GM12878 (cell line): Measurements from ENCODE around the gene SKIDA1. TPM values are rescaled to one million over a fixed set of nuclear protein-coding genes. Genes with fewer than 3 reads are reported as not detected.

Experiments used
- ATAC-seq: fragments of 200-7000 bp; cut with Tn5 transposase; 3 replicates; pipeline ENCODE4 v1.9.1; 2020; ENCODE audit warnings: mild to moderate bottlenecking, moderate library complexity
- BruUV-seq: library from RNA; stranded (reverse); fragments of 400-500 nt; replicated peaks from 2 replicates; lab custom pipeline; 2021; lab: Mats Ljungman, UMichigan
- CTCF ChIA-PET: fragments of 300-600 bp; sonication (Branson Sonifier 250); formaldehyde crosslinking; extraction: SDS; loops from one replicate; lab custom pipeline; 2021; ENCODE audit warnings: inconsistent platforms; lab: Yijun Ruan, JAX
- POLR2A ChIA-PET: fragments of 350-600 bp; formaldehyde crosslinking; extraction: SDS; loops from one replicate; lab custom pipeline; 2021; ENCODE audit warnings: inconsistent platforms; lab: Charles Lee
- RAD21 ChIA-PET: fragments of 300-600 bp; sonication (Branson Sonifier 250); formaldehyde crosslinking; loops from one replicate; lab custom pipeline; 2023; ENCODE audit warnings: antibody characterized with exemption; ENCODE audit not compliant: unreplicated experiment; lab: Charles Lee
- SMC1A ChIA-PET: fragments of 300-600 bp; sonication (Branson Sonifier 250); formaldehyde crosslinking; loops from one replicate; lab custom pipeline; 2023; ENCODE audit not compliant: unreplicated experiment, uncharacterized antibody; lab: Charles Lee
- DNase-seq: peaks from one replicate; pipeline ENCODE4 v3.0.0-alpha.2; 2011; ENCODE audit warnings: low read depth, low spot score
- FAIRE-seq: peaks from 3 replicates; lab custom pipeline; 2011; peaks lifted over from hg19 to GRCh38; lab: Jason Lieb, UNC
- H2AFZ ChIP-seq: 2 replicates; pipeline ENCODE4 v1.6.0; 2011; ENCODE audit warnings: low read depth, low read length, control low read depth; ENCODE audit not compliant: control insufficient read depth
- H3K27ac ChIP-seq: 2 replicates; pipeline ENCODE4 v1.5.1; 2011; ENCODE audit warnings: control low read depth; ENCODE audit not compliant: control insufficient read depth, insufficient read depth
- H3K27me3 ChIP-seq, 2 experiments: replicated peaks in 1 of 2; 2 replicates each; pipeline versions ENCODE4 v1.6.0 to v1.6.1; 2011; ENCODE audit warnings: low read length in 1 of 2; ENCODE audit not compliant: control insufficient read depth in 2 of 2, insufficient read depth in 2 of 2
- H3K36me3 ChIP-seq, 2 experiments: 2 replicates each; pipeline ENCODE4 v1.5.1; 2011; ENCODE audit warnings: low read length in 1 of 2; ENCODE audit not compliant: control insufficient read depth in 2 of 2, insufficient read depth in 2 of 2
- H3K4me1 ChIP-seq: 2 replicates; pipeline ENCODE4 v1.6.1; 2011; ENCODE audit warnings: mild to moderate bottlenecking, low read length, moderate library complexity, mixed read lengths; ENCODE audit not compliant: control insufficient read depth, insufficient read depth
- H3K4me2 ChIP-seq: 2 replicates; pipeline ENCODE4 v1.6.0; 2011; ENCODE audit warnings: control low read depth; ENCODE audit not compliant: control insufficient read depth, insufficient read depth
- H3K4me3 ChIP-seq: fragments of 200-600 bp; sonication (generic); 2 replicates; pipeline ENCODE4 v1.5.1; 2016
- H3K79me2 ChIP-seq: 2 replicates; pipeline ENCODE4 v1.6.0; 2011; ENCODE audit warnings: low read length; ENCODE audit not compliant: control insufficient read depth, insufficient read depth
- H3K9ac ChIP-seq: 2 replicates; pipeline ENCODE4 v1.8.0; 2011; ENCODE audit warnings: low read length, control low read depth, mixed read lengths; ENCODE audit not compliant: control insufficient read depth, insufficient read depth
- H3K9me3 ChIP-seq: replicated peaks from 3 replicates; pipeline ENCODE4 v1.5.1; 2011; ENCODE audit warnings: mild to moderate bottlenecking, low read length; ENCODE audit not compliant: control insufficient read depth, insufficient read depth
- H4K20me1 ChIP-seq: 2 replicates; pipeline ENCODE4 v1.6.0; 2011; ENCODE audit not compliant: control insufficient read depth, insufficient read depth
- BRCA1 ChIP-seq: IDR thresholded peaks from 2 replicates; pipeline ENCODE4 v1.6.1; 2011; ENCODE audit warnings: low read depth, low read length, improper control_type of control experiment
- E2F8 ChIP-seq: fragments of 450-650 bp; IDR thresholded peaks from 2 replicates; pipeline ENCODE4 v1.6.1; 2018; ENCODE audit warnings: mild to moderate bottlenecking, low read depth, moderate library complexity; ENCODE audit not compliant: partially characterized antibody
- IKZF1 ChIP-seq: fragments of 450-650 bp; conservative IDR thresholded peaks from 2 replicates; pipeline ENCODE4 v1.6.1; 2017; ENCODE audit warnings: antibody characterized with exemption, mild to moderate bottlenecking
- IKZF2 ChIP-seq, 2 experiments: fragments of 450-650 bp; IDR thresholded peaks; 2 replicates each; pipeline ENCODE4 v1.6.1; 2017; ENCODE audit warnings: mild to moderate bottlenecking in 2 of 2, moderate library complexity in 2 of 2
- KLF5 ChIP-seq: fragments of 450-650 bp; IDR thresholded peaks from 2 replicates; pipeline ENCODE4 v1.6.1; 2014; ENCODE audit warnings: mild to moderate bottlenecking; ENCODE audit not compliant: partially characterized antibody
- NBN ChIP-seq: fragments of 450-650 bp; IDR thresholded peaks from 2 replicates; pipeline ENCODE4 v1.6.1; 2016
- NFIC ChIP-seq: IDR thresholded peaks from 2 replicates; pipeline ENCODE4 v1.6.1; 2012; ENCODE audit warnings: low read depth, mild to moderate bottlenecking, inconsistent platforms, low read length, moderate library complexity
- PAX5 ChIP-seq: IDR thresholded peaks from 2 replicates; pipeline ENCODE4 v1.6.1; 2011; ENCODE audit warnings: low read depth, low read length, borderline replicate concordance
- PAX8 ChIP-seq: fragments of 450-650 bp; IDR thresholded peaks from 2 replicates; pipeline ENCODE4 v1.6.1; 2017; ENCODE audit warnings: mild to moderate bottlenecking, moderate library complexity
- STAT1 ChIP-seq: fragments of 450-650 bp; conservative IDR thresholded peaks from 2 replicates; pipeline ENCODE4 v1.6.1; 2014; ENCODE audit warnings: antibody characterized with exemption, mild to moderate bottlenecking
- ZBTB11 ChIP-seq: fragments of 450-650 bp; formaldehyde crosslinking; IDR thresholded peaks from 2 replicates; pipeline ENCODE4 v1.5.0; 2022; ENCODE audit warnings: mild to moderate bottlenecking, missing genetic modification characterization
- ZNF687 ChIP-seq: fragments of 450-650 bp; IDR thresholded peaks from 2 replicates; pipeline ENCODE4 v1.6.1; 2017; ENCODE audit warnings: mild to moderate bottlenecking, moderate library complexity
- WGBS: methylation state at CpG from one replicate; pipeline ENCODE4 v1.1.6; 2016; ENCODE audit warnings: low lambda C conversion rate; ENCODE audit not compliant: insufficient replicate concordance, insufficient coverage; ENCODE audit errors: missing lambda C conversion rate; 5-methylcytosine and 5-hydroxymethylcytosine counted together
- in situ Hi-C: fragments of 300-500 bp; cut with MboI; formaldehyde crosslinking; loops from 9 replicates; pipeline ENCODE4 v1.14.3; 2018; ENCODE audit warnings: mixed read lengths
- intact Hi-C: fragments of 100-400 bp; cut with micrococcal nuclease; formaldehyde crosslinking; loops from one replicate; pipeline ENCODE4 v1.14.2; 2022; ENCODE audit not compliant: unreplicated experiment
- polyA plus RNA-seq, 11 experiments: library from polyadenylated mRNA; depleted of rRNA in 4 of 11; unstranded in 6 of 11; stranded (reverse) in 5 of 11; fragments of >200 nt; fragmentation: Nextera tagmentation in 4 of 11; fragmentation: Illumina TruSeq in 1 of 11; extraction: Ambion mirVana in 4 of 11; extraction: Trizol in 1 of 11; gene quantifications; 1 replicate in 1 of 11; 2 replicates in 10 of 11; pipeline versions ENCODE4 v1.2.1 to v1.2.3, GENCODE V29; 2011 to 2016; ENCODE audit warnings: inconsistent platforms in 2 of 11, missing spikeins in 2 of 11, low read depth in 1 of 11
- total RNA-seq, 4 experiments: library from RNA; depleted of rRNA in 3 of 4; stranded (reverse); fragments of >200 nt in 3 of 4; fragmentation: Illumina TruSeq in 1 of 4; extraction: Trizol in 1 of 4; gene quantifications; 2 replicates each; pipeline versions ENCODE4 v1.2.1 to v1.2.3, GENCODE V29; 2013 to 2021

SKIDA1 gene
- total and polyA plus RNA-seq, 10 of the 15 experiments (the other 5 are each of a cell fraction or from before 2014, with no cell fraction given), result 0.05 to 0.90 (median 0.28) TPM

GRCh38 chr10:21494191-21495001 is 31.1 kb downstream of the SKIDA1 start:
- BruUV-seq, result no TSS peak
- H3K4me3 ChIP-seq, result peak overlapping the region; percentile 65
- peak overlapping the region; percentile 100 for H3K4me2 ChIP-seq
- FAIRE-seq (no peak), ATAC-seq (peak; percentile 44), DNase-seq (no peak)
- peaks cover 0 to 18% of the 10 kb centered on the region in 2 experiments for H3K27me3 ChIP-seq
- in situ Hi-C loops, result loop anchor here (5.0 to 25.0 kb wide), 3 partner anchors 207 to 1518 kb away; no protein-coding TSS in a partner anchor
- H3K4me1 ChIP-seq, result peaks cover 15% of the 10 kb centered on the region
- no peaks in the 10 kb centered on the region for H3K79me2 ChIP-seq
- intact Hi-C loops, result loop anchor here (1.0 to 10.0 kb wide), 4 partner anchors 216 to 820 kb away; partner anchors contain the start of gene COMMD3
- peak overlapping the region; percentile 56 for H3K9ac ChIP-seq
- H3K36me3 ChIP-seq, result no peaks in the 10 kb centered on the region
- no peaks in the 10 kb centered on the region for H4K20me1 ChIP-seq
- SMC1A ChIA-PET, result interaction anchor here (0.9 to 3.1 kb wide), 5 partner anchors 22 to 230 kb away, joined by 3 to 15 read pairs (median 3); no protein-coding TSS in a partner anchor
- no peaks in the 10 kb centered on the region for H3K9me3 ChIP-seq
- 9% methylated on average over 66 of the region's 66 CpGs for WGBS
- RAD21 ChIA-PET, result interaction anchor here (0.7 to 5.2 kb wide), 6 partner anchors 56 to 509 kb away, joined by 3 to 20 read pairs (median 3); partner anchors contain the start of gene DNAJC1
- CTCF ChIA-PET, result interaction anchor here (0.6 to 5.6 kb wide), 11 partner anchors 9 to 518 kb away, joined by 3 to 66 read pairs (median 3); no protein-coding TSS in a partner anchor
- peak overlapping the region; percentile 87 for H2AFZ ChIP-seq
- POLR2A ChIA-PET, result interaction anchor here (0.5 kb wide), 1 partner anchor 14 kb away, joined by 3 read pairs; no protein-coding TSS in a partner anchor
- no peak overlapping the region for H3K27ac ChIP-seq
- TF ChIP-seq ZBTB11 (CRISPR knock-in tag) (no peak), PAX5 (no peak), PAX8 (no peak), STAT1 (no peak), IKZF1 (peak; percentile 31; the same call in 1 of the 2 replicates), ZNF687 (no peak), NBN (no peak), BRCA1 (no peak), KLF5 (no peak), E2F8 (no peak), IKZF2 (IDR thresholded peaks at IDR 0.05) (no peak), NFIC (no peak)
